ENCODE measurements around the gene KCNH1.

Gene KCNH1

GRCh38 chr1:210633140-210633539, 500.8 kb downstream of the KCNH1 start:
- no peak for DNase-seq

- peak; percentile 9 for DNase-seq
These were observed 502.5 kb downstream of the KCNH1 start for GRCh38 chr1:210631399-210631798.

- no peak for DNase-seq
These were observed 504.7 kb downstream of the KCNH1 start for GRCh38 chr1:210629276-210629675.

DNA sequence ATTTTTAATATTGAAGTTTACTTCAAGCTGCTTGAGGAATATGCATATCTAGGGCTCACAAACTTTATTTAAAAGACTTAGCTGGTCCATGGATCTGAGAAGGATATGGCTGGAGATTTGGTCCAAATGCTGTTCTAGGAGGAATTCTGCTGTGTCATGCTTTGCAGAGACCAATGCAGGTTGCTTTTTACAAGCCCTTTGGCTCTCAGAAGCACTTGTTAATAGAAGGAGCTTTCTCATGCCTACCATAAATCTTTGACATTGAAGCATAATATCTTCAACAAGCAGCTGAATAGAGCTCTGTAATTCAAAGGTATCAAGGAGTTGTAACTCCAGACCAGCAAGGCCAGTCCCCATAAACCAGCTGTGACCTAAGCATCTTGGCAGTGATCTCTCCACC, 506.2 kb downstream of the KCNH1 start:
- no peak for DNase-seq
